Amygdala (tissue), 56 donors: ENCODE results near the gene SYTL3.

Source experiments
- DNase-seq, 56 donors: peaks; one replicate each; lab custom pipeline; 2025; lab: John Stamatoyannopoulos, UW

The SYTL3 gene

DNA sequence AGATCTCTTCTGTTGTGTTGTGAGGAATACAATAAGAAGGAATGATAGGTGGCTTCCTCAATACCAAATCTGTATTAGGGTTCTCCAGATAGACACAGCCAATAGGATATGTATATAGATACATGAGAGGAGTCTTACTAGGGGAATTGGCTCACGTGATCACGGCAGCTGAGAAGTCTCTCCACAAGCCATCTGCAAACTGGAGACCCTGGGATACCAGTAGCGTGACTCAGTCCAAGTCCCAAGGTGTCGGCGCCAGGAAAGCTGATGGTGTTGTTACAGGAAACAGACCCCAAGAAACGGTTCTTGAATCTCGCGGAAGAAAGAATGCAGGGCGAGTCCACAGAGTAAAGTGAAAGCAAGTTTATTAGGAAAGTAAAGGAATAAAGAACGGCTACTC, 61.4 kb downstream of the SYTL3 start:
- no peak for DNase-seq

DNA sequence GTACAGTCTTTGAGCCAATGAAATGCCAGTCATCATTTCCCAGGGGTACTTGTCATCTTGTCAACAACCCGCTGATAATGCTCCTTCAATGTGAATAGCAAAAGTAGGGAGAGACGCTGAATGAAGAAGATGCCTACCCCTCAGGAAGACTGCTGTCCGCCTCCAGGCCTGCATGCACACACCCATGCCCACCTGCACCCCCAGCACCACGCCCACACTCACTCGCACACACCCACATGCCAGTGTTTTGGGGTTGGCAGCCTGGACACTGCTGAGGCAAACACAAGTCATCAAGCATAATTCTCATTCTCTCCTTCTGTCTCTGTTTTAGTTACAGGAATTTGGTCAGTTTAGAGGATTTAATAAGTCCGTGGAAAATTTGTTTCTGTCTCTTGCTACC, 63.6 kb downstream of the SYTL3 start:
- DNase-seq = no peak

DNA sequence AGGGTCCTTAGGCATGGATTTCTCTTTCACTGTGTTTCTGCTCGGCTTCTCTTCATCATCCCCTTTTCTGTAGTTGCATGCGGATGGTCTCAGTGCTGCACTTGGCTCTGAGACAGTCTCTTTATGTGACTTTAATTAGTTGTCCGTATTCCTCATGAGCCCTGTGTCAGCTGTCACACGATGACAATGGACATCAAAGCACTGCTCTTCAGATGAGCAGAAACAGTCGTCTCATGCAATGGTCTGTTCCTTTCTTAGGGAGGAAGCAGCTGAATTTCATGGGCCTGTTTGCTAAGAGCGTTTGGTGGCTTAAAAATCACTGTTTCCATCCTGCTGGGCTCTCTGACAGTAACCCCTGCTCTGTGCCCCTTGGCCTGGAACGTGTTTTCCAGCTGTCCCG, 64.9 kb downstream of the SYTL3 start:
- DNase-seq = no peak

DNA sequence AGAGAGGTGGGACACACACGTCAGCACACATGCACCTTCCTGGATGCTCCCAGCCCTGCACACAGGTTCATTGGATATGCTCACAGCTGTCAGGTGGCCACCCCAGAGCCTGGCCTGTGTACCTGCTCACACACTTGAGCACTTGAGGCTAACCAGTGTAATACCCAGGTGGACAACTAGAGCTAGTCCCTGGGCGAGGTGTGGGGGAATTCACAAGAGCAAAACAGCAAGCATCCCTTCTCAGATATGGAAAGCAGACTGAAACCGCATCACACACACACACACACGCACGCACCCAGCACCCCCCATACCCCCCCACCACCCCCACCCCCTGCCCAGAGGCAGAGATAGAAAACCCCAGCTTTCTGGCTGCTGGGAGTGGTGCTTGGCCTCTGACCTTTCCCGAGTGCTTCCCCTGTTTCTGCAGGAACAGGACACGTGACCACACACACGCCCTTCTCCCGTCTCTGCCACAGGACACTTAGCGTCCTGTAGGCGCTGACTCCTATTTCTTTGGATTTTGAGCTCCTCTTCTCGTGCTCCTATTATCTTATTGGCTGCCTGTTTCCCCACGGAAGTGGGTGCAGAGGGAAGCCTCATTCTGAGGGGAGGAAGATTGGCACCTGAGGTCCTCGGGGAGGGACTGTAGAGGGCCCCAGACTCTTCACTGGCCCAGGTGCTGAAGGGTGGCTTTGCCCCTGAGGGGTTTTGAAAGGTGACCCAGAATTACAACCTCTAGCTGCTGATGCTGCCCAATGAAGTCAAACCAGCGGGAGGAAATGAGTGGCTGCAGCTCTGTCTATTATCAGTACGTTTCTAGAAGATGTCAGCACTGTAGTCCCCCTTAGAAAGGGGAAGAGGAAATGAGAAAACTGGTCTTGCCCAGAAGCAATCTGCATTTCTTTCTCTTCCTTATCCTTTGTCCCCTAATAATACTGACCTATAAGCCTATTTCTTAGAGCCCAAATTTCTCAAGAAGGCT, 65.8 kb downstream of the SYTL3 start:
- DNase-seq = peak in 1 of 56 donors; percentile 15

DNA sequence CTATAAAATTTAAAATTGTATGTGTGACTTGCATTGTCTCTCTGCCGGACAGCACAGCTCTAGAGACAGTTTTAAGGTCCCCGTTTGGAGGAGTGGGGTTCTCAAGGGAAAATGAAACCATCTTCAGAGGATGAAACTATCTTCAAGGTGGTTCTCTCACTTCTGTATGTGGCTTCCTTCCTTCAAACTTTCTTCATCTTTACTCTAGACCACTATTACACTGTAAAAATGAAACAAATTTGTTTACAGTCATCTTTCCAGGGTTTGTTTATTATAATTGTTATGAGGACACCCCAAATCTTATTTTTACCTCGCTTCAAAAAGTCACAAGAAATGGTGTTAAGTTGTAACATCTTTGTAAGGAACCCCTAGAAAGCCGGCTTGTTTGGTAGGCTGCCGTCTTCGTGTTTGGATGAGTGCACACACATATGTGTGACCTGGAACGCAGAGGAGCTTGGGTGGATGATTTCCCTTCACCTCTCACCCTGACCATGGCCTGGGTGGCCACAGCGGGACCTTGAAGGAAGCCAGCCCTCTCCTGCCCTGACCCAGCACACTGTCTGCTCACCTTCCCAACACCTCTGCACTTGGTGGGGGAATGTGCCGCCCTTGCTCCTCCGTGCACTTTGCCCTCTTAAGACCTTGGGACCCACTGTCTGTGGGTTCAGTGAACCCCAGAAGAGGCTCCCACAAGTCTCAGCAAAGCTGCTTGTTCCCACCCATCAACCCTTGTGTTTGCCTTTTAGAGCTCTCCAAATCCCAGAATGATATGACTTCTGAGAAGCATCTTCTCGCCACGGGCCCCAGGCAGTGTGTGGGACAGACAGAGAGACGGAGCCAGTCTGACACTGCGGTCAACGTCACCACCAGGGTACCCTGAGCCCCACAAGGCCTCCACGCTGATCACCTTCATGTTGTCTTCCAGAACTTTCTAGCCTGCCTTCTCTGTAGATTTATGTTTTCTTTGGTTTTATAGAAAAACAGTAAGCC, 67.8 kb downstream of the SYTL3 start:
- DNase-seq = no peak

DNA sequence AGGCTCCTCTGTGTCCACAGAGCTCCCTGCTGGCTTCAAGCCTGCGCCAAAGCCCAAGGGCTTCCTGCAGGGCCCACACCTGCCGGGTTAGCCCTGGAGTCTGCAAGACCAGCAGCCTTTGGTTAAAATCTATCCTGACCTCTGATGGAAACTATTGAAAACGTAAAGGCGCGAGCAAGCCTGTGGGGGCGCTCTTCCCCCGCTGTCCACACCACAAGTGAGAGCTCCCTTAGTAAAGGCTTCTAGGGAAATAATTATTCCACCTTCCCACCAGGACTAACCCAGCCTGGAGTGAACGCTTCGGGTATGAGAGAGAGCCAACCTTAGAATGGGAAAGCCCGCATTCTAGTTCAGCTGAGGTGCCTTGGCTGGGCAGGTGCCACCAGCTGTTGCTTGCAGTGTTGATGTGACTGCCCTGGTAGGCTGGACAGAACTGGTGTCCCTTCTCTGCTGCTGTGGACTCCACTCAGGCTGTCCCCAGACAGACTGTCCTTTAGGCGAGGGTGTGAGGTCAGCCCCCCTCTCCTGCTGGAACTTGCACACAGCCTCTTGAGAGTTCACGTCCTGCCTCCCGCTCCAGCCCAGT, 68.7 kb downstream of the SYTL3 start:
- DNase-seq = peak in 3 of 56 donors; percentile 17 to 33 (median 30)

DNA sequence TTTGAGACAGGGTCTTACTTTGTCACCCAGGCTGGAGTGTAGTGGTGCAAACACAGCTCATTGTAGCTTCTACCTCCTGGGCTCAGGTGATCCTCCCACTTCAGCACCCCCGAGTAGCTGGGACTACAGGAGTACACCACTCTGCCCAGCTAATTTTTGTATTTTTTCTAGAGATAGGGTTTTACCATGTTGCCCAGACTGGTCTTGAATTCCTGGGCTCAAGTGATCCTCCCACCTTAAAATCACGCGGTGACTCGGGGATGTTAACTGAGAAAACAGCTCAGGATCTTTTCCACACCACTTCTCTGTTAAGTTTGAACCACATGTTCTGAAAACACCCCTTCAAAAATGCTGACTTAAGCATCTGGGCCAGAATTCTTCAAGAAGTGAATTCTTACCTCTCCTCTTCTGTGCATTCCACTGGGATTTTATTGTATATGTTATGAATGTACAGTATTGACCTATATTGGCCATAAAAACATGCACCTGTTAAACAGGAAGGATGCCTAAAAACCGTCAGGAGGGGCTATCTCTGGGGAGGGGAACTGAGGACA, 72.4 kb downstream of the SYTL3 start:
- no peak for DNase-seq

DNA sequence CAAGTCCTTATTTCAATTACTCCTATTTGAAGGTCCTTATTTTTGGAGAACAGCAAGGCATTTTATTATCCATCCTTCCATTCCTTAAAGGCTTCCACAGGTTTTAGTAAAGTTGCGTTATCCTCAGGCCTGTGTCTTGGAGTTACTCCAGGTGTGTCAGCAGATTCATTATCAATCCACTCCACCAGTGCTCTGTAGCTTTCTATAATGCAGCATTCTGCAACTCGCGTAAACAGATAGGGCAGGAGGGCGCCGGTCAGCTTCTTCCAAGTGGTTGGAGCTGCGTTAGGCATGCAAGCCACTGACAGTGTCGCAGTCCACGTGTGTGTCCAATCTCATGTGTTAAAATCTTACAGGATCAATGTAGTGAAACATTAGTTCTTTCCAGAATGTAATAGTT, 75.8 kb downstream of the SYTL3 start:
- no peak for DNase-seq

DNA sequence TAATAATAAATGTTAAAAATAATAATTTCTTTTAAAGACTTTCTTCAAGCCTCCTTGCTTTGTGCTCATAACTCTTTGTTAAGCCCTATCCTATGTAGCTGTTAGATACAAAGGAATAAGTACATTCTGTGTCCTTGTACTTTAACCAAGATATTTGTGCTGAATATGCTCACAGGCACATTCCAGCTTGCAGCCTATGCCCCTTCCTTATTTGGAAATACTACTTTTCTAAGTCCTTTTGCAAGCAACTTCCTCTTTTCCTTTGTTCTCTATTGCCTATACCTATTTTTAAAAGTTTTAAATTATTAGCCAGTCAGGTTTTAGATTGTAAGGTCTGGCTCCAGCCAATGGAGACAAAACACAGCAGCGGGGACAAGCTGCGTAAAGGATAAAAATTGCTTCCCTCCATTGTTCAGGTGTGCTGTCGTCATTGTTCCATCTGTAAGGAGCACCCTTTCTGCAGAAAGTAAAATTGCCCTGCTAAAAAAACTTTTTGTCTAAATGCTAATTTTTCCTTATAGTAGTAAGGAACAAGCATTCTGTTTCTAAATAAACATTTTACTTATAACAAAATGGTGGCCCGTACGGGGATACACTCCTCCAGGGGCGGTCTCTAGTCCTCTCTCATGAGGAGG, 80.2 kb downstream of the SYTL3 start:
- DNase-seq = no peak

DNA sequence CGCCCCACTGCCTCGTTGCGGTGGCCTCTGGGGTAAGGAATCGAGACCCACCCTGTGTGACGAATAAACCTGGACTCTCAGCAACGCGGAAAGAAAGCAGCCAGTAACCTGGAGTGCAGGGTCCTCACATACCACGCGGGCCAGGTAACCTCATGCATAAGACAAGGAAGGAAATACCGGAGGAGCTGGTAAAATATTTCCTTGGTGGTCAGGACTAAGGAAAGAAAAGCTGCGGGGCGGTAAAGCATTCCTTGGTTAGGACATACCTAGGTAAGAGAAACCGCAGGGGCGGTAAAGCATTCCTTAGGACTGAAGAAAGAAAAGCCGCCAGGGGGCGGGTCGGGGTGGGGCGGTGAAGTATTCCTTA, 80.7 kb downstream of the SYTL3 start:
- DNase-seq = no peak

DNA sequence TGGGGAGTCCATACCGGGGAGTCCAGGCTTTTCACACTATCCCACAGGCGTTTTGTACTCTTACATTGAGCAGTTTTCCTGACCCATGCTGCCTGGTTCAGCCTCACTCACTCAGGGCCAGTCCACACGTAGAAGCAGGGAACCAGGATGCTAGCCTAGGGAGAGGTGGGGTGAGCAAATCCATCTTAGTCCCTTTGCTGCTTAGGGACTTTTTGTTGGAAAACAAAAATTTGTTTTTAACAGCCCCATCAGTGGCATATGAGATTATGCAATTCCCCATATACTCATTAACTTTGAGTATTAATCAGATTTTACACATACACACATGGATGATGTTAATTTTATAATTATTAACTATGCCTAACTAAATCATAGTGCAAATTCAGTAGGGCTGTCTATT, 85.2 kb downstream of the SYTL3 start:
- DNase-seq = no peak

DNA sequence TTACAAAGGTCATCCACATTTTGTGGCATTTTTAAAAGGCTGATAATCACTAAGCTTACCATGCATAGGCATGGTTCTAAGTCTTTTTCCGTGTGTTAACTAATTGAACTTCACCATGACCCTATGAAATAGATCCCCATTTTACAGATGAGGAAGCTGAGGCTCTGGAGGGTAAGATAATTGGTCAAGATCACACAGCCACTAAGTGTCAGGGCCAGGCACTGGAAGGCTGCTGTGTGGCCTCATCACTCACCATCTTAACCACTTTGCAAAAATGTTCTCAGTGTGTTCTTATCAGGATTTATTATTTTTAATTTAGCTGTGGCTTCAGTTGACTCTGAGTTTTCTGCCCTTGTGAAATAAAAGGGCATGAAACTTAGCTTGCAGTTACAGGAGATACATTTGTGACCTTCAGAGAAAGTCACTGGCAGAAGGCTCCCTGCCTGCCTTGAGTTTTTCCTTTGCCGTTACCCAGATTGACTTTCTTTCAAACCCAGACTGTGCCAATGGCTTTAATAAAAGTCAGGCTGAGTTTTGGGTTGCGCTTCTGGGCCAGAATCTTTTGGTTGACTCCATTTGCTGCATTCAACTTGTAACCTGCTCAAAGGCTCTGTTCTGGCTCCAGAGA, 87.3 kb downstream of the SYTL3 start:
- no peak for DNase-seq

DNA sequence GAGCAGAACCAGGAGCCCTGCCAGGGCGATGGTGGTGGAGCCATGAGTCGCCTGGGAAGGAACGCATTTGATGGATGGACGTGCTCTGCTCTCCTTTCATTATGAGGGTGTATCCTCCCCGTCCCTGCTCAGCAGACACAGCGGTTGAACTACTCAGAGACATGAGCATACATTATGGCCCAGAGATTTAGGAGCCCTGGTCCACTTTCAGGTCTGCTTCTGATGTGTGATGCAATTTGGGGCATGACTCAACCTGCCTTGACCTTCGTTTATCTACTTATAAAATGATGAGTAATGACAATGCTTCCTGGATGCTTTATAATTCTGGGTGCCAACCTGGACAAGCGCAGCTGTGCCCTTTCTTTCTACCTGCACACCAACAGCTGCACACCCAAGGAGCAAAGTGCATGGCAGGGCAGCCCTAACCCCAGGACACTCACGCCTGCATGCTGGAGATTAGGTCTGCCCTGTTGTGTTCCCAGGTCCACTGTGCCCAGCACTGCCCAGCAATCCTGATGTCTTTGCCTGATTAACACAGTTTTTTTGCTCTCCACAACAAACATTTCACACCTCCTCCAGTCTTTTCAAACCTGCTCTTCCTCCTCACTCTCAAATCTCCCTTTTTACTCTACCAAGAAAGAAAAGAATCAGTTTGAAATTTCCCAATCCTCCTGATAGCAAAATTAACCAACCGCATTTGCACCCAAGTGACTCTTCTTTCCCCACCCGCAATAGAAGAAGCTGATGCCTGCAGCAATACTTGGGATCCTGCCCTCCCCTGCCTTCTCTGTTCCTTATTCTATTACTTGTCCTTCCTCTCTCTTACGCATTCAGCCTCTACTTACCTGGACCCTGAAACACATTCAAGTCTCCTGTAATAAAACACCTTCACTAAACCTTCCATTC, 88.1 kb downstream of the SYTL3 start:
- no peak for DNase-seq

DNA sequence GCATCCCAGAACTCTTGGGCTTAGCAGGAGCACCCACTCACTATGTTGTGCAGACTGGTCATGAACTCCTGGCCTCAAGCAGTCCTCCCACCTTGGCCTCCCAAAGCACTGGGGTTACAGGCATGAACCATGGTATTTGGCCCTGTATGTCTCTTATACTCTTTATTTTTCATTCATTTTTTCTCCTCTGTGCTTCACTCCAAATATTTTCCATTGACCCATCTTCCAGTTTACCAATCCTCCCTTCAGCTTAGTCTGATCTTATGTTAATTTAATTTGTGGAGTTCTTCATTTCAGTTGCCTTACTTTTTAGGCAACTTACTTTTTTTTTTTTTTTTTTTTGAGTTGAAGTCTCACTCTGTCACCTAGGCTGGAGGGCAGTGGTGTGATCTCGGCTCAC, 89.8 kb downstream of the SYTL3 start:
- DNase-seq = no peak

DNA sequence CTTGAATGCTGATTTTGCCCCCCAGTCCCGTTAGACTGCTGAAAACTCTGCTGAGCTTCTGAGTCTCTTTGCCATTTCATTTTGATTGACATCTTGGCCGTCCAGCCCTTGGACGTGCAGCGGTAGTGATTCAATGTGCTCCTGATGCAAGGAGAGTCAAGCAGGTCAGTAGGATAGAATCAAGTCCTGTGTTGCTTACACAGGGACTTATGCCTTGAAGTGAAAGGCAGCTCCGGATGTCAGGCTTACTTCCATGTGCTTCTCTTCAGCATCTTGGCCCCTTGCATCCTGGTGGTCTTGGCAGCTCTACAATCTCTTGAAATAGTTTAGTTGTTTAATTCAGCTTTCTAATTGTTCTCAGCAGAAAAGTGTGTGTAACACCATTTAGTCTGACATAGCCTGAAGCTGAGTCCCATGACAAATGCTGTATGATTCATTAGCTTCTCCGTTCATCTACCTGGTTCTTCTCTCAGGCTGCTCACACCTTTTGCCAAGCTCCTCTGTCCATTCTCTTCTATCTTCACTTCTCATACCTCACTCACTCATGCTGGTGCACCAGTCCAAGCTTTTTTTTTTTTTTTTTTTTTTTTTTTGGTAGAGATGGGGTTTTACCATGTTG, 93.3 kb downstream of the SYTL3 start:
- DNase-seq = no peak

DNA sequence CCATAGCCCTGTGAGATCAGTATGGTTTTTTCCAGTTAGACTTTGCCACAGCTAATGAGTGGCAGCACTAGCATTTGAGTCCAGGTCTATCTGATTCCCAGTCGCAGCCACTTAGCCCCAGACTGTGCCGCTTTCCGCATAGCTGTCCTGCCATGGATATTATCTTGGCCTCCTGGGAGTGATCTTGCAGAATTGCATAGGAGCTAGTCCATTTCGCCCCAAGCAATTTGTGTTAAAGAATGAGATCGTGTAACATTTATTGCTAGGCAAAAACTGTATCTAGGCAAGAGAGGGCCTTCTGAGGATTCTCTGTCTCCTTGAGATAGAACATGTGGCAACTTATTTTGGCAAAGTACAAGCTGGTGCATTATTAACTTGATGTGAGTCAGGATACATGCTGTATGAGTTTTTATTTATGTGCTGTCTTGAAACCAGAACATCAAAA, 95.2 kb downstream of the SYTL3 start:
- no peak for DNase-seq

DNA sequence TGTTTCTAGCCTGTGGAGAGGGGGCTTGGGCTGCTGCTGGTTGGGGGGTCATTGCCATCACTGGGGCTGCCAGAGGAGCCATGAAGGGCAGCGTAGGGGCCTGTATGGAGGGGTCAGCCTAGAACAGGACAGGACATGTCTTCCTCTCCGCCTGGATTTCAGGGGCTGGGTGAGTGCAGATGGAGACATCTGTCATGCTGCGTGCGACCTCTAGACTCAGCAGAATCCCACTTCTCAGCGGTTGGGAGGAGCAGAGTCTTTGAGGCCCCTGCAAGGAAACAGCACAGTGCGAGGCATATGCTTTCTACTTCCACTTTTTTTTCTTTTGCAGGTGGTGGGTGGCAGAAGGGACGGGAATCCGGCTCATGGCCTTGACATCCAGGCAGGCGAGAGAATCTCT, 101.4 kb downstream of the SYTL3 start:
- DNase-seq = no peak

DNA sequence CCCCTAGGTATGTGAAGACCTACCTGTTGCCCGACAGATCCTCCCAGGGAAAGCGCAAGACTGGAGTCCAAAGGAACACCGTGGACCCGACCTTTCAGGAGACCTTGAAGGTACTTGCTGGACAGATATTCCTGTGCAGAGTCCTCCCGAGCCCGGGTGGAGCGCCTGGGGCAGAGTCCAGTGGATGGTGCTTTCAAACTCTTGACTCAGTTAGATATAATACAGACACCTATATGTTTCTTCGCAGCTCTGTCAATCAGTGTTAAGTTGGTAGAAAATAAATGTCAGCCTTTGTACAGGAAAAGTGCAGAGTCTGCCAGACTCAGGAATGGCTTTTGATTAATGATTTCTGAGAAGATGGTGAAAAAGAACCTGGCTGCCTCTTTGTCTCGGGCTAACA, 102.1 kb downstream of the SYTL3 start:
- no peak for DNase-seq
